ENCODE data around the gene FAM169A. TPM values are rescaled to one million over a fixed set of nuclear protein-coding genes. Genes with fewer than 3 reads are reported as not detected.
A peak's percentile ranks its signal among the peaks of the same experiment; 100 is the strongest.

The FAM169A gene
- total RNA-seq, 1 donor from 2014 or later: 11.9 TPM

DNA sequence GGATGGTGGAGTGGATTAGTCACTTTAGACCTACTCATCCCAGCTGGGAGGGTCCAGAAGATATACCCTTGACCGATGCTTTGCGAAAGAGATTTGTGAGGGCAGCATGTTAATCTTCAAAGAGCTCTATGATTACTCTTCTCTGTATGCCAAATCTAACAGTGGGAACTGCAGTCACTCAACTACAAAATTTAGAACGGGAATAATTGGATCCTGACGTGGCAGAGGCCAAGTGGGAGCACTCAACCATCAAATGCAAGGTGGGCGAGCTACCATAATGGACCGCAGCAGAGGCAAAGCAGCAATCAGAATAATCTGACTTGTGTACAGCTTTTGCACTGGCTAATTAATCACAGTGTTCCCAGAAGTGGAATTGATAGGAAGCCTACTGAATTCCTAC is 78.8 kb downstream of the FAM169A start:
- H3K4me1 ChIP-seq (ENCODE audit: insufficient read depth, low read length): no peaks in the 10 kb centered on the region
- Mint-ChIP-seq H3K4me1 (ENCODE audit: low read depth, unreplicated experiment) (no peaks in the 10 kb centered on the region), H3K9me3 (ENCODE audit: unreplicated experiment) (peaks cover 10% of the 10 kb centered on the region), H3K27me3 (ENCODE audit: low read depth, unreplicated experiment) (no peaks in the 10 kb centered on the region), H3K27ac (ENCODE audit: unreplicated experiment) (no peak overlapping the region), H3K4me3 (ENCODE audit: unreplicated experiment) (no peak overlapping the region), H3K36me3 (ENCODE audit: low read depth, unreplicated experiment) (peaks cover 31% of the 10 kb centered on the region)
- H3K4me2 ChIP-seq (ENCODE audit: low read length): no peak overlapping the region
- no peaks in the 10 kb centered on the region for H3K27me3 ChIP-seq (ENCODE audit: insufficient read depth, low read length)
- no peaks in the 10 kb centered on the region for H3K36me3 ChIP-seq (ENCODE audit: insufficient read depth, low read length)
- H2AFZ ChIP-seq (ENCODE audit: low read depth, low read length): no peak overlapping the region
- TF ChIP-seq, protein P1, sequence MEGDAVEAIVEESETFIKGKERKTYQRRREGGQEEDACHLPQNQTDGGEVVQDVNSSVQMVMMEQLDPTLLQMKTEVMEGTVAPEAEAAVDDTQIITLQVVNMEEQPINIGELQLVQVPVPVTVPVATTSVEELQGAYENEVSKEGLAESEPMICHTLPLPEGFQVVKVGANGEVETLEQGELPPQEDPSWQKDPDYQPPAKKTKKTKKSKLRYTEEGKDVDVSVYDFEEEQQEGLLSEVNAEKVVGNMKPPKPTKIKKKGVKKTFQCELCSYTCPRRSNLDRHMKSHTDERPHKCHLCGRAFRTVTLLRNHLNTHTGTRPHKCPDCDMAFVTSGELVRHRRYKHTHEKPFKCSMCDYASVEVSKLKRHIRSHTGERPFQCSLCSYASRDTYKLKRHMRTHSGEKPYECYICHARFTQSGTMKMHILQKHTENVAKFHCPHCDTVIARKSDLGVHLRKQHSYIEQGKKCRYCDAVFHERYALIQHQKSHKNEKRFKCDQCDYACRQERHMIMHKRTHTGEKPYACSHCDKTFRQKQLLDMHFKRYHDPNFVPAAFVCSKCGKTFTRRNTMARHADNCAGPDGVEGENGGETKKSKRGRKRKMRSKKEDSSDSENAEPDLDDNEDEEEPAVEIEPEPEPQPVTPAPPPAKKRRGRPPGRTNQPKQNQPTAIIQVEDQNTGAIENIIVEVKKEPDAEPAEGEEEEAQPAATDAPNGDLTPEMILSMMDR (IDR thresholded peaks at IDR 0.05; ENCODE audit: insufficient read depth, low read depth, low read length): no peak
- TF ChIP-seq EZH2 (IDR thresholded peaks at IDR 0.05; ENCODE audit: insufficient read depth, low read length): no peak
- H3K4me3 ChIP-seq (ENCODE audit: insufficient read depth, low read depth, low read length): no peak overlapping the region
- FAIRE-seq (no peak), DNase-seq (ENCODE audit: low read depth) (no peak)
- no peak overlapping the region for H3K27ac ChIP-seq (ENCODE audit: low read depth, low read length)
- no peak overlapping the region for H3K9ac ChIP-seq (ENCODE audit: low read length)
- no peaks in the 10 kb centered on the region for H3K9me3 ChIP-seq (ENCODE audit: insufficient read depth, low read depth, low read length)
- no peaks in the 10 kb centered on the region for H3K79me2 ChIP-seq (ENCODE audit: insufficient read depth, low read length)
- H4K20me1 ChIP-seq (ENCODE audit: insufficient read depth, low read length): no peaks in the 10 kb centered on the region

DNA sequence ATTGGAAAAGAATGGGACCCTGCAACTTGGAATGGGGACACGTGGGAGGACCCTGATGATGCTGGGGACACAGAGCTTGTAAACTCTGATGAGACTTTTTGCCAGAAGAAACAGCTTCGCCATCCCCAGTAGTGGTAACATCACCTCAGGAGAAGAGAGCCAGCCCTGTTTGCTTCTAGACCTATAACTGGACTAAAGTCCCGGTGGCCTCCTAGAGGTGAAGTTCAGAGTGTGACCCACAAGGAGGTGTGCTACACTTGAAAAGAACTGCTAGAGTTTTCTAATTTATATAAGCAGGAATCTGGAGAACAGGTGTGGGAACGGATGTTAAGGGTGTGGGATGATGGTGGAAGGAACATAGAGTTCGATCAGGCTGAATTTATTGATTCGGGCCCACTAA is 79.3 kb downstream of the FAM169A start:
- Mint-ChIP-seq H3K36me3 (ENCODE audit: low read depth, unreplicated experiment) (peaks cover 26% of the 10 kb centered on the region), H3K27me3 (ENCODE audit: low read depth, unreplicated experiment) (no peaks in the 10 kb centered on the region), H3K9me3 (ENCODE audit: unreplicated experiment) (peaks cover 10% of the 10 kb centered on the region), H3K27ac (ENCODE audit: unreplicated experiment) (no peak overlapping the region), H3K4me1 (ENCODE audit: low read depth, unreplicated experiment) (no peaks in the 10 kb centered on the region), H3K4me3 (ENCODE audit: unreplicated experiment) (no peak overlapping the region)
- H3K36me3 ChIP-seq (ENCODE audit: insufficient read depth, low read length): no peaks in the 10 kb centered on the region
- FAIRE-seq (no peak), DNase-seq (ENCODE audit: low read depth) (no peak)
- no peaks in the 10 kb centered on the region for H3K4me1 ChIP-seq (ENCODE audit: insufficient read depth, low read length)
- H4K20me1 ChIP-seq (ENCODE audit: insufficient read depth, low read length): no peaks in the 10 kb centered on the region
- no peak overlapping the region for H2AFZ ChIP-seq (ENCODE audit: low read depth, low read length)
- H3K9ac ChIP-seq (ENCODE audit: low read length): no peak overlapping the region
- H3K4me3 ChIP-seq (ENCODE audit: insufficient read depth, low read depth, low read length): no peak overlapping the region
- no peak overlapping the region for H3K4me2 ChIP-seq (ENCODE audit: low read length)
- H3K27ac ChIP-seq (ENCODE audit: low read depth, low read length): no peak overlapping the region
- no peaks in the 10 kb centered on the region for H3K27me3 ChIP-seq (ENCODE audit: insufficient read depth, low read length)
- H3K9me3 ChIP-seq (ENCODE audit: insufficient read depth, low read depth, low read length): no peaks in the 10 kb centered on the region
- TF ChIP-seq, protein P1 (IDR thresholded peaks at IDR 0.05; ENCODE audit: insufficient read depth, low read depth, low read length): no peak
- TF ChIP-seq EZH2 (IDR thresholded peaks at IDR 0.05; ENCODE audit: insufficient read depth, low read length): no peak
- no peaks in the 10 kb centered on the region for H3K79me2 ChIP-seq (ENCODE audit: insufficient read depth, low read length)

DNA sequence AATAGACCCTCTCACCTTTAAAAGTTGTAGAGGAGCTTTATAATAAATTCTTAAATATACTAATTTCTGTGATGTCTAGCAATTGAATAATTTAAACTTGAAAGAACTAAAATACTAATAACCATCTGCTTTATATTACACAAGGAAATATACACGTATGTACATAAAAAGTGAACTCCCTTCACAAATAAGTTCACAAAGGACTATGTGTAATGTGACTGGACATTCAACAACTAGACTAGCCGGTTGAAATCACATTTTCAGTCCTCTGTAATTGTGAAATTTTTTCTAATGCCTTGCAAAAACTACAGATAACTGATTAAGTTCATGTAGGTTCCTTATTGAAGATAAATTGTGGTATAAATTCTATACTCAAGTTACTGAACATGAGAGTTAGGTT is 87.6 kb downstream of the FAM169A start:
- Histone ChIP-seq H3K4me1 (ENCODE audit: insufficient read depth, low read length) (no peaks in the 10 kb centered on the region), H3K36me3 (ENCODE audit: insufficient read depth, low read length) (peaks cover 28% of the 10 kb centered on the region)
- peak; percentile 20 for FAIRE-seq

More for the DNA sequence above, 87.6 kb downstream of the FAM169A start:
- Histone ChIP-seq H3K9ac (ENCODE audit: low read length) (no peak overlapping the region), H4K20me1 (ENCODE audit: insufficient read depth, low read length) (no peaks in the 10 kb centered on the region), H2AFZ (ENCODE audit: low read depth, low read length) (no peak overlapping the region), H3K4me2 (ENCODE audit: low read length) (no peak overlapping the region), H3K27me3 (ENCODE audit: insufficient read depth, low read length) (no peaks in the 10 kb centered on the region), H3K4me3 (ENCODE audit: insufficient read depth, low read depth, low read length) (no peak overlapping the region), H3K27ac (ENCODE audit: low read depth, low read length) (no peak overlapping the region), H3K79me2 (ENCODE audit: insufficient read depth, low read length) (no peaks in the 10 kb centered on the region), H3K9me3 (ENCODE audit: insufficient read depth, low read depth, low read length) (no peaks in the 10 kb centered on the region)
- Mint-ChIP-seq H3K9me3 (ENCODE audit: unreplicated experiment) (no peaks in the 10 kb centered on the region), H3K27me3 (ENCODE audit: low read depth, unreplicated experiment) (no peaks in the 10 kb centered on the region), H3K36me3 (ENCODE audit: low read depth, unreplicated experiment) (peaks cover 2% of the 10 kb centered on the region), H3K4me1 (ENCODE audit: low read depth, unreplicated experiment) (no peaks in the 10 kb centered on the region), H3K27ac (ENCODE audit: unreplicated experiment) (no peak overlapping the region), H3K4me3 (ENCODE audit: unreplicated experiment) (no peak overlapping the region)
- no peak for TF ChIP-seq EZH2 (IDR thresholded peaks at IDR 0.05; ENCODE audit: insufficient read depth, low read length)
- TF ChIP-seq, protein P1 (IDR thresholded peaks at IDR 0.05; ENCODE audit: insufficient read depth, low read depth, low read length): no peak
- DNase-seq (ENCODE audit: low read depth): no peak

All from astrocyte (in vitro differentiated cells and primary cell).